NCI-H82 treated with DMSO at 0.1 percent for 48 hours (cell line): ENCODE results near the gene FREM1.
A peak's percentile ranks its signal among the peaks of the same experiment; 100 is the strongest.

Source experiments
- DNase-seq: peaks from one replicate; lab custom pipeline; 2025; ENCODE audit not compliant: unreplicated experiment; lab: John Stamatoyannopoulos, UW

FREM1 gene

GRCh38 chr9:14768405-14769229, 141.6 kb downstream of the FREM1 start:
- peak; percentile 38 for DNase-seq

GRCh38 chr9:14766299-14766698, 143.9 kb downstream of the FREM1 start:
- DNase-seq = no peak

- no peak for DNase-seq
Measured at GRCh38 chr9:14761584-14761983, 148.6 kb downstream of the FREM1 start.

GRCh38 chr9:14760060-14760459, 150.2 kb downstream of the FREM1 start:
- DNase-seq = no peak

GRCh38 chr9:14756291-14756690, 153.9 kb downstream of the FREM1 start:
- no peak for DNase-seq

GRCh38 chr9:14752871-14753270, 157.4 kb downstream of the FREM1 start:
- DNase-seq = no peak

- peak; percentile 82 for DNase-seq
Measured at GRCh38 chr9:14752271-14752670, 158.0 kb downstream of the FREM1 start.

GRCh38 chr9:14750821-14751220, 159.4 kb downstream of the FREM1 start:
- DNase-seq = no peak

- DNase-seq = no peak
Measured at GRCh38 chr9:14749741-14750211, 160.5 kb downstream of the FREM1 start.

- DNase-seq = no peak
Measured at GRCh38 chr9:14748373-14748772, 161.9 kb downstream of the FREM1 start.

GRCh38 chr9:14747111-14747510, 163.1 kb downstream of the FREM1 start:
- DNase-seq = no peak

GRCh38 chr9:14746626-14747025, 163.6 kb downstream of the FREM1 start:
- DNase-seq = no peak

- no peak for DNase-seq
Measured at GRCh38 chr9:14744768-14745167, 165.5 kb downstream of the FREM1 start.

GRCh38 chr9:14741369-14741768, 168.9 kb downstream of the FREM1 start:
- DNase-seq = no peak

- DNase-seq = no peak
Measured at GRCh38 chr9:14733133-14733532, 177.1 kb downstream of the FREM1 start.

- DNase-seq = no peak
Measured at GRCh38 chr9:14731294-14731981, 178.8 kb downstream of the FREM1 start.

GRCh38 chr9:14730461-14730898, 179.7 kb downstream of the FREM1 start:
- DNase-seq = no peak

- no peak for DNase-seq
Measured at GRCh38 chr9:14723301-14723700, 186.9 kb downstream of the FREM1 start.

- no peak for DNase-seq
Measured at GRCh38 chr9:14722391-14723035, 187.7 kb downstream of the FREM1 start, which contains the start of gene CER1. Gene CER1 (minus strand): TSS chr9:14722733. CDS start chr9:14722672, 61 bp downstream.

GRCh38 chr9:14719231-14719923, 190.9 kb downstream of the FREM1 start:
- no peak for DNase-seq

GRCh38 chr9:14715102-14715501, 195.1 kb downstream of the FREM1 start:
- DNase-seq = no peak
